Measurements from ENCODE around the gene MFRP. TPM values are rescaled to one million over a fixed set of nuclear protein-coding genes. Genes with fewer than 3 reads are reported as not detected.
A peak's percentile ranks its signal among the peaks of the same experiment; 100 is the strongest.

The MFRP gene
- total and polyA plus RNA-seq, 2 donors (not counting 1 experiment from before 2014, with no cell fraction given): not detected

GRCh38 chr11:119338965-119339588, 7.4 kb downstream of the MFRP start:
- TF ChIP-seq EZH2 (IDR thresholded peaks at IDR 0.05; ENCODE audit: low read length, missing control alignments) (no peak), CTCF (conservative IDR thresholded peaks at IDR 0.05 in 1 of 2, IDR thresholded peaks at IDR 0.05 in 1 of 2; ENCODE audit: low read depth in 1 of 2, low read length in 2 of 2) (no peak)
- Histone ChIP-seq H3K4me1 (ENCODE audit: control insufficient read depth, extremely low read depth, insufficient read depth, low read length) (peaks cover 31% of the 10 kb centered on the region), H3K27ac (ENCODE audit: insufficient read depth, low read length) (peak overlapping the region; percentile 16), H3K79me2 (ENCODE audit: control insufficient read depth, insufficient read depth, low read length) (peaks cover 18% of the 10 kb centered on the region), H3K27me3 (ENCODE audit: control insufficient read depth, insufficient read depth, low read length) (peaks cover 2% of the 10 kb centered on the region), H4K20me1 (ENCODE audit: control insufficient read depth, extremely low read depth, insufficient read depth, low read length) (no peaks in the 10 kb centered on the region), H3K4me2 (ENCODE audit: extremely low read depth, insufficient read depth, low read length) (peak overlapping the region; percentile 93), H3K4me3 (replicated peaks in 1 of 4; ENCODE audit: control extremely low read depth in 1 of 4, insufficient read depth in 1 of 4, low read depth in 3 of 4, low read length in 4 of 4) (peak overlapping the region; percentile 19 to 70 (median 52)), H3K36me3 (ENCODE audit: control insufficient read depth, insufficient read depth, low read length) (peaks cover 4% of the 10 kb centered on the region), H3K9me3 (ENCODE audit: control insufficient read depth, insufficient read depth, low read depth, low read length) (no peaks in the 10 kb centered on the region), H3K9ac (ENCODE audit: insufficient read depth, low read length) (peak overlapping the region; percentile 44), H2AFZ (ENCODE audit: low read length) (peak overlapping the region; percentile 30)
- DNase-seq (ENCODE audit: low read depth in 2 of 2): no peak

- no peak overlapping the region for H2AFZ ChIP-seq (ENCODE audit: low read length)
- peak overlapping the region; percentile 76 for H3K27ac ChIP-seq (ENCODE audit: insufficient read depth, low read length)
- peak overlapping the region; percentile 93 for H3K4me2 ChIP-seq (ENCODE audit: extremely low read depth, insufficient read depth, low read length)
Measured at GRCh38 chr11:119338318-119338890, 8.1 kb downstream of the MFRP start.

More at GRCh38 chr11:119338318-119338890, 8.1 kb downstream of the MFRP start:
- no peak overlapping the region for H3K9ac ChIP-seq (ENCODE audit: insufficient read depth, low read length)
- H3K4me3 ChIP-seq (replicated peaks in 1 of 4; ENCODE audit: control extremely low read depth in 1 of 4, insufficient read depth in 1 of 4, low read depth in 3 of 4, low read length in 4 of 4): peak overlapping the region in 3 of 4 experiments; percentile 1 to 70 (median 23)
- peaks cover 18% of the 10 kb centered on the region for H3K79me2 ChIP-seq (ENCODE audit: control insufficient read depth, insufficient read depth, low read length)
- TF ChIP-seq CTCF (conservative IDR thresholded peaks at IDR 0.05 in 1 of 2, IDR thresholded peaks at IDR 0.05 in 1 of 2; ENCODE audit: low read depth in 1 of 2, low read length in 2 of 2): peak; percentile 83 to 85
- no peak for TF ChIP-seq EZH2 (IDR thresholded peaks at IDR 0.05; ENCODE audit: low read length, missing control alignments)
- H3K36me3 ChIP-seq (ENCODE audit: control insufficient read depth, insufficient read depth, low read length): peaks cover 4% of the 10 kb centered on the region
- peaks cover 2% of the 10 kb centered on the region for H3K27me3 ChIP-seq (ENCODE audit: control insufficient read depth, insufficient read depth, low read length)
- peaks cover 31% of the 10 kb centered on the region for H3K4me1 ChIP-seq (ENCODE audit: control insufficient read depth, extremely low read depth, insufficient read depth, low read length)
- H4K20me1 ChIP-seq (ENCODE audit: control insufficient read depth, extremely low read depth, insufficient read depth, low read length): no peaks in the 10 kb centered on the region
- H3K9me3 ChIP-seq (ENCODE audit: control insufficient read depth, insufficient read depth, low read depth, low read length): no peaks in the 10 kb centered on the region
- DNase-seq (ENCODE audit: low read depth in 2 of 2): peak in 1 of 2 donors; percentile 72
